Measurements from ENCODE around the gene ZBTB16. TPM values are rescaled to one million over a fixed set of nuclear protein-coding genes. Genes with fewer than 3 reads are reported as not detected.

The ZBTB16 gene
- total RNA-seq, 2 donors from 2014 or later: 6.1 to 10.6 TPM

- no peak for ATAC-seq (replicated peaks)
- Mint-ChIP-seq H3K4me1 (no peaks in the 10 kb centered on the region), H3K4me3 (peak overlapping the region; percentile 79), H3K27ac (no peak overlapping the region), H3K9me3 (no peaks in the 10 kb centered on the region), H3K36me3 (ENCODE audit: low read depth) (peaks cover 21% of the 10 kb centered on the region), H3K27me3 (no peaks in the 10 kb centered on the region)
Measured at GRCh38 chr11:114064216-114064615, 4.7 kb downstream of the ZBTB16 start.

- no peak for ATAC-seq (replicated peaks)
- H3K9me3 Mint-ChIP-seq: no peaks in the 10 kb centered on the region
- no peaks in the 10 kb centered on the region for H3K27me3 Mint-ChIP-seq
- H3K36me3 Mint-ChIP-seq (ENCODE audit: low read depth): peaks cover 21% of the 10 kb centered on the region
- no peaks in the 10 kb centered on the region for H3K4me1 Mint-ChIP-seq
- H3K27ac Mint-ChIP-seq: no peak overlapping the region
- H3K4me3 Mint-ChIP-seq: peak overlapping the region; percentile 79
Measured at GRCh38 chr11:114065094-114065493, 5.6 kb downstream of the ZBTB16 start.

GRCh38 chr11:114066046-114066648, 6.6 kb downstream of the ZBTB16 start:
- peak overlapping the region; percentile 79 for H3K4me3 Mint-ChIP-seq
- peak; percentile 81 for ATAC-seq (replicated peaks)

DNA sequence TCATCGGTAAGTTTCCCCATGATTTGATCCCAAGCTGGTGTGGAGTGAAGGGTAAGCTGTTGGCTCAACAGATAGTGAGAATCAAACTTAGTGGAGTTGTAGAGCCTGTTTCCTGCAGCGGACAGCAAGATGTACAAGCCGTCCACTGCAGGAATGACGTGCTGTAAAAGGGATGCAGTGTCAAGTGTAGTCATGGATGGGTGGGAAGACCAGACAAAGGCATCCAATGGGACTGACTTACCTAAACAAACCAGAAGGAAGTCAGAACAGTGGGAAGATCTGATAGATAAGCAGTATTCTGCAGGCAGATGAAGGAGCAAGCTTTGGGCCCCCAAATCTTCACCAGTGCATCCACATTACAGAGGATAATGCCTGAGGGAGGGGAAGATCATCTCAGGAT, 8.8 kb downstream of the ZBTB16 start:
- peaks cover 21% of the 10 kb centered on the region for H3K36me3 Mint-ChIP-seq (ENCODE audit: low read depth)
- ATAC-seq (replicated peaks): no peak
- peak overlapping the region; percentile 79 for H3K4me3 Mint-ChIP-seq
- no peaks in the 10 kb centered on the region for H3K27me3 Mint-ChIP-seq
- H3K4me1 Mint-ChIP-seq: peaks cover 7% of the 10 kb centered on the region
- H3K9me3 Mint-ChIP-seq: no peaks in the 10 kb centered on the region
- no peak overlapping the region for H3K27ac Mint-ChIP-seq

More at GRCh38 chr11:114066046-114066648, 6.6 kb downstream of the ZBTB16 start:
- no peaks in the 10 kb centered on the region for H3K27me3 Mint-ChIP-seq
- no peaks in the 10 kb centered on the region for H3K9me3 Mint-ChIP-seq
- peak overlapping the region; percentile 77 for H3K27ac Mint-ChIP-seq
- H3K36me3 Mint-ChIP-seq (ENCODE audit: low read depth): peaks cover 21% of the 10 kb centered on the region
- no peaks in the 10 kb centered on the region for H3K4me1 Mint-ChIP-seq

- peak overlapping the region; percentile 7 for H3K4me3 Mint-ChIP-seq
- no peak overlapping the region for H3K27ac Mint-ChIP-seq
Measured at GRCh38 chr11:114070464-114071139, 11.1 kb downstream of the ZBTB16 start.

GRCh38 chr11:114073007-114073827, 13.7 kb downstream of the ZBTB16 start:
- Mint-ChIP-seq H3K9me3 (no peaks in the 10 kb centered on the region), H3K36me3 (ENCODE audit: low read depth) (peaks cover 18% of the 10 kb centered on the region), H3K27ac (peak overlapping the region; percentile 51), H3K4me3 (peak overlapping the region; percentile 58), H3K4me1 (peaks cover 32% of the 10 kb centered on the region), H3K27me3 (no peaks in the 10 kb centered on the region)
- ATAC-seq (replicated peaks): peak; percentile 38

More at GRCh38 chr11:114070464-114071139, 11.1 kb downstream of the ZBTB16 start:
- H3K9me3 Mint-ChIP-seq: no peaks in the 10 kb centered on the region
- H3K36me3 Mint-ChIP-seq (ENCODE audit: low read depth): peaks cover 19% of the 10 kb centered on the region
- no peaks in the 10 kb centered on the region for H3K27me3 Mint-ChIP-seq
- no peak for ATAC-seq (replicated peaks)
- H3K4me1 Mint-ChIP-seq: peaks cover 18% of the 10 kb centered on the region

DNA sequence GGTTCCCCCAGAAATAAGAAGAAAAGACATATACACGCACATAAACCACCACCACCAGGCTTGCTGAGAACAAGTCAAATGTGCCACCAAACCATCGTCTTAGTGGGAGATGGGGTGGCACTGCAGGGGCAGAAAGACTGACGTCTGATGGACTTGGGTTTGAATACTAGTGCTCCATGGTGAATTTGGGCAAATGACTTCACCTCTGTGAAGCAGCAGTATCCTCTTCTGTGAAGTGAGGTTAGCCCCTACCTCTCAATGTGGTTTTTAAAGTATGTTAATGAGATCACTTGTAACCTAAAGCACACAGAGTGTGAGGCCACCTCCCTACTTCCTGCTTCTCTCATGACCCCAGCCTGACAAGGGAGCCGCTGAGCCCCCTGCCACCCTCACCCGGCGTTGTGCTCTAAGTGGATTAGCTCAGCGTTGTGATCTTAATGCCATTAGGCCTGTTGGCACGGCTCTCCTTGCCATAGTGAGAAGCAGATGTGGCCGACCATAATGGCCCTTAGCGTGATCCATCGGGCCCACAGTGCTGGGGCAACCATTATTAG, 14.4 kb downstream of the ZBTB16 start:
- Mint-ChIP-seq H3K36me3 (ENCODE audit: low read depth) (peaks cover 18% of the 10 kb centered on the region), H3K27me3 (no peaks in the 10 kb centered on the region), H3K9me3 (no peaks in the 10 kb centered on the region), H3K27ac (peak overlapping the region; percentile 51), H3K4me1 (peaks cover 39% of the 10 kb centered on the region), H3K4me3 (peak overlapping the region; percentile 58)
- ATAC-seq (replicated peaks): peak; percentile 57

- H3K9me3 Mint-ChIP-seq: no peaks in the 10 kb centered on the region
- peaks cover 43% of the 10 kb centered on the region for H3K4me1 Mint-ChIP-seq
- no peak for ATAC-seq (replicated peaks)
- peak overlapping the region; percentile 58 for H3K4me3 Mint-ChIP-seq
- peak overlapping the region; percentile 51 for H3K27ac Mint-ChIP-seq
- no peaks in the 10 kb centered on the region for H3K27me3 Mint-ChIP-seq
- H3K36me3 Mint-ChIP-seq (ENCODE audit: low read depth): peaks cover 18% of the 10 kb centered on the region
Measured at GRCh38 chr11:114074546-114075343, 15.2 kb downstream of the ZBTB16 start.

DNA sequence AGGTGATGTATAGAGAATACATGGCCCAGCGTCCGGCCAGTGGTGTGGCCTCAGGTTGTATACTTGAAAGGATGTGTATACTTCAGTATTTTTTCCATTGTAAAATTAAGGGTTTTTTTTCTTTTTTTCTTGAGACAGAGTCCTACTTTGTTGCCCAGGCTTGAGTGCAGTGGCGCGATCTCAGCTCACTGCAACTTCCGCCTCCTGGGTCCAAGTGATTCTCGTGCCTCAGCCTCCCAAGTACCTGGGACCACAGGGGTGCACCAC, 15.8 kb downstream of the ZBTB16 start:
- peak overlapping the region; percentile 58 for H3K4me3 Mint-ChIP-seq
- peak overlapping the region; percentile 51 for H3K27ac Mint-ChIP-seq
- no peaks in the 10 kb centered on the region for H3K27me3 Mint-ChIP-seq
- H3K36me3 Mint-ChIP-seq (ENCODE audit: low read depth): peaks cover 18% of the 10 kb centered on the region
- ATAC-seq (replicated peaks): no peak
- no peaks in the 10 kb centered on the region for H3K9me3 Mint-ChIP-seq
- peaks cover 47% of the 10 kb centered on the region for H3K4me1 Mint-ChIP-seq

DNA sequence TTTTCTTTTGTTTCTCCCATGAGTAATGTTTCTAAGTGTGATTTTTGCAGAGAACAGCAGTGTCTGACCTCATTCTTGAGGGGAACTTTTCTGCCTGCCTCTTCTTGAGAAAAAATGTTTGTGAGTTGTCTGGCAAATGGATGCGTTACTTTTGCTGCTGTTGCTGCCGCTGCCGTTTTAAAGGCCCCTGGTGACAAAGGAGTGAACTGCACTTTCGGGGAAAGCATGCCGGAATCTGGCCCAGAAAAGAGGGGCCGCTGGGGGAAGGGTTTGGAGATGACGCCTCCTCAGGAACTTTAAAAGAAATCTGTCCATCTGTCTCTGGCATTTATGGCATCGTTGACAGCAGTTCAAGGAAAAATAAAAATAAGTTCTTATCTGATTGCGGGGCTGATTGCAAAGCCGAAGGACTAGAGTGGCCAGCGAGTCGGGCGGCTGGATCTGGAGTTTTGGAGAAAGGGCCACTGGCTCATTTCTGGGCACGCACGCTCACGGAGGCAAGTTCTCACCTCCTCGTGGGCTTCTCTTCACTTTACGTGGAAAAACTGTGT, 16.5 kb downstream of the ZBTB16 start:
- no peaks in the 10 kb centered on the region for H3K9me3 Mint-ChIP-seq
- H3K27ac Mint-ChIP-seq: peak overlapping the region; percentile 64
- H3K4me1 Mint-ChIP-seq: peaks cover 52% of the 10 kb centered on the region
- H3K36me3 Mint-ChIP-seq (ENCODE audit: low read depth): peaks cover 18% of the 10 kb centered on the region
- ATAC-seq (replicated peaks): peak; percentile 10
- no peaks in the 10 kb centered on the region for H3K27me3 Mint-ChIP-seq
- H3K4me3 Mint-ChIP-seq: peak overlapping the region; percentile 61

DNA sequence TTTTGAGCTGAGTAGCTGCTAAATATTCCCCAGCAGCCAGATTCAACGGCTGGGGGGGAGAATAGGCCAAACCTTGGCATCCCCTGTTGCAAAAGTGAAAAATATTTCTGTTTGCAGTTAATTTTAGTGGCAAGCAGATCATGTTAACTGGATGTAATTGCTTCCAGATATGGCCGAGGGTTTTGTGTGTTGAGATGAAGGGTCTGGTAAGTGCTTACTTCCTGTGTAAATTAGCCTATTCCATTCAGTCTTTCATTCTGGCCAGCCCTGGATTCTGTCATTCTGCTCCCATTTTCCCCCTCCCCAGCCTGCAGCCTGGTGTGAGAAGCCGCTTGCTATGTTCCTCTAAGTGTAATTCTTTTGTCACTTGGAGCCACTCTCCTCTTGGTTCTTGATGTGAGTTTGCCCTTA, 17.4 kb downstream of the ZBTB16 start:
- H3K4me3 Mint-ChIP-seq: peak overlapping the region; percentile 73
- peaks cover 18% of the 10 kb centered on the region for H3K36me3 Mint-ChIP-seq (ENCODE audit: low read depth)
- H3K4me1 Mint-ChIP-seq: peaks cover 49% of the 10 kb centered on the region
- ATAC-seq (replicated peaks): no peak
- no peaks in the 10 kb centered on the region for H3K9me3 Mint-ChIP-seq
- peak overlapping the region; percentile 67 for H3K27ac Mint-ChIP-seq
- H3K27me3 Mint-ChIP-seq: no peaks in the 10 kb centered on the region

GRCh38 chr11:114077482-114078305, 18.2 kb downstream of the ZBTB16 start:
- Mint-ChIP-seq H3K36me3 (ENCODE audit: low read depth) (peaks cover 18% of the 10 kb centered on the region), H3K9me3 (no peaks in the 10 kb centered on the region), H3K4me1 (peaks cover 45% of the 10 kb centered on the region), H3K27ac (peak overlapping the region; percentile 67), H3K4me3 (peak overlapping the region; percentile 73), H3K27me3 (no peaks in the 10 kb centered on the region)
- peak; percentile 54 for ATAC-seq (replicated peaks)

DNA sequence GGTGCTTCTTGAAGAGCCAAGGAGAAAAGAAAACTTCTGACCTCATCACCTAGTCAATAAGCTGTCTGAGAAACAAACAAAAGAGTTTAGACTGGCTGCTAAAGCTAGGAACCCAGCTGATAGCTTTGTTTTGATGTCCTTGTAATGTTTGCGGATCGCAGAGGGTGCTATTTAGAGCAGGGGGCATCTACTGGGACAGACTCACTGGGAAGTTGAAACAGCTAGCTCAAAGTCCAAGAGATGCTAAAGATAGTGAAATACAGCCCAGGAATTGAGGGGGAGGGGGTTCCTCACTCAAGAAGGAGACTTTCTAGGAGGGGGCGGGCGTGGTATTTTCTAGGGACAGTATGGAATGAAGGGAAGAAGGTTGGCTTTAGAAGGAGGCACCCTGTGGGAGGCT, 18.9 kb downstream of the ZBTB16 start:
- Mint-ChIP-seq H3K36me3 (ENCODE audit: low read depth) (peaks cover 18% of the 10 kb centered on the region), H3K27me3 (no peaks in the 10 kb centered on the region), H3K27ac (no peak overlapping the region), H3K4me1 (peaks cover 45% of the 10 kb centered on the region), H3K9me3 (no peaks in the 10 kb centered on the region), H3K4me3 (peak overlapping the region; percentile 73)
- ATAC-seq (replicated peaks): no peak

Data from activated T-helper 17 cell treated with anti-CD3 and anti-CD28 coated beads, Interleukin-2, amount 50 U/mL, for 72 hours (primary cell).